HS-27A (cell line): Measurements from ENCODE around the gene NLRP6.
"Not testable (repeated sequence)": the region's sequence is repeated elsewhere in the genome, so short reads cannot be mapped to it uniquely, and the experiment has no call there.

Experiments used
- DNase-seq: peaks from one replicate; pipeline ENCODE4 v3.0.0-alpha.2; 2012; ENCODE audit warnings: low read depth, missing footprints

NLRP6 gene

DNA sequence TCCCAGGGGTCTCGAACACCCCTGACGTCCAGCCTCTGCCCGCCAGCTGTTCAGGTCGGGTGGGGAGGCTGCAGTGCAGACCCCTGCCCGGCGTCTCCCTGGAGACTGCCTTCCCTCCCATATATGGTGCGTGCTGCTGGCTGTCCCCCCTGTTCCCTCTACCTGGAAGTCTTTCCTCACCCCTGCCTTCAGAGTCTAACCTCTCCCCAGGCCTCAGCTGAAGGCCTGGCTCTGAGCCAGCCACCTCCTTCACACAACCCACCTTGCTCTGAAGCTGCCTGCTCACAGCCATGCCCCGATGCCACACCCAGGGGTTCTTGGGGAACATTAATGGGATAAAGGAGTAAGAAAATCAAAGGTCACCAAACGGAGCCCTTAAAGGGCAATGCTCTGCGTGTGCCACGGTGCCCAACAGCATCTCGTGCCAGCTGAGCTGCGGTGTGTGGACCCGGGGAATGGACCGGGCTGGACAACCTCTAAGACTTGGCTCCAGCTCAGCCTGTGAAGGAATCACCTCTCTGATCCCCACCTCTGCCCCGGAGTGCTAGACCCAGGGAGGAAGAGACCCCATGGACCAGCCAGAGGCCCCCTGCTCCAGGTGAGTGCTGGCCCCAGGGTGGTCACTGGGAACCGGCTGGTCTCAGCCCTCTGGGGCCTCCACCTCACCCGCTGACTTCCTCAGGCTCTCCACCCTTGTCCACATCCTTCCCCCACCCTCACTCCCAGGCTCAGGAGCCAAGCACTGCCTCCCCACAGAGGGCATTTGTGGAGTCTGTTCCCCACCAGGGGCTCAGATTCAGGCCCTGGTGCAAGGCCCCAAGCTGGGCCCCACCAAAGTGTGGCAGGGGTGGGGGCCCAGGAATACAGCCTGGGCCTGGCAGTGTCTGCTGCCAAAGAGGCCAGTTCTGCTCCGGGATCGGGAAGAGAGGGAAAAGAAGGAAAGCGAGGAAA is at the start of gene NLRP6:
Gene NLRP6 (plus strand): TSS at position 407 of the 951 bp plus-strand sequence. CDS start 163 bp downstream, at position 570.
- DNase-seq: no peak

DNA sequence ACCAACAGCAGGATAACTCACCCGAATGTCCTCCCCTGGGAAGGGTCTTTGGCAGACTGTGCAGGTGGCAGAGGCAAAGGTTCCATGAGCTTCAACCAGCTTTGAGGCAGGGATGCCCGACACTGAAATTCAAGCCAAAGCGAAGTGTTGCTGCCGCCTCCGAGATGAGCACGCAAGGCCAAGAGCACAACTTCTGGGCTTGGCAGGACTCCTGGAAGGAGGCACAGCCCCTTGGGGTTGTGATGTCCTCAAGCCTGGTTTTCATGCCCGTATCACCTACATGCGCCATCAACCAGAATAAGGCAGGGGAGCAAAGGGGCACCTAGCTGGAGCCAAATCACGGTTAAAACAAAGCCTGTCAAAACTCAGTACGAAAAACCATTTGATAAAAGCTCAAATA is 47.8 kb upstream of the NLRP6 start:
- no peak for DNase-seq

GRCh38 chr11:232783-233565 is 45.2 kb upstream of the NLRP6 start:
- DNase-seq: no peak

- DNase-seq: no peak
Observed at GRCh38 chr11:235180-235579, 43.0 kb upstream of the NLRP6 start.

DNA sequence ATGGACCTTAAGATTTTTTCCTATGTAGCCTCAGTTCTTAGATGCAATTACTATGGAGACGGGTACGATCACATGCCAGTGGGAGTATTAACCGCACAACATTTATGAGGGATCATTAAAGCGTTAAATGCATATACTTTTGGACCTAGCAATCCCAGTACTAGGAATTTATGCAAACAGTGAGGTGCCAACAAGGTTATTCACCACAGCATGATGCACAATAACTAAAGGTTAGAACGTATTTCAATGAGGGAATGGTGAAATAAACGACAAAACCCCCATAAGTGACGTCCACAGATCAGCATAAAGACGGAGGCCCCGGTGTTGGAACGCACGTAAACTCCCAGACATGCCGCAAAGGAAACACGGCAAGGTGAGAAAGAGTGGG is 42.6 kb upstream of the NLRP6 start:
- no peak for DNase-seq

DNA sequence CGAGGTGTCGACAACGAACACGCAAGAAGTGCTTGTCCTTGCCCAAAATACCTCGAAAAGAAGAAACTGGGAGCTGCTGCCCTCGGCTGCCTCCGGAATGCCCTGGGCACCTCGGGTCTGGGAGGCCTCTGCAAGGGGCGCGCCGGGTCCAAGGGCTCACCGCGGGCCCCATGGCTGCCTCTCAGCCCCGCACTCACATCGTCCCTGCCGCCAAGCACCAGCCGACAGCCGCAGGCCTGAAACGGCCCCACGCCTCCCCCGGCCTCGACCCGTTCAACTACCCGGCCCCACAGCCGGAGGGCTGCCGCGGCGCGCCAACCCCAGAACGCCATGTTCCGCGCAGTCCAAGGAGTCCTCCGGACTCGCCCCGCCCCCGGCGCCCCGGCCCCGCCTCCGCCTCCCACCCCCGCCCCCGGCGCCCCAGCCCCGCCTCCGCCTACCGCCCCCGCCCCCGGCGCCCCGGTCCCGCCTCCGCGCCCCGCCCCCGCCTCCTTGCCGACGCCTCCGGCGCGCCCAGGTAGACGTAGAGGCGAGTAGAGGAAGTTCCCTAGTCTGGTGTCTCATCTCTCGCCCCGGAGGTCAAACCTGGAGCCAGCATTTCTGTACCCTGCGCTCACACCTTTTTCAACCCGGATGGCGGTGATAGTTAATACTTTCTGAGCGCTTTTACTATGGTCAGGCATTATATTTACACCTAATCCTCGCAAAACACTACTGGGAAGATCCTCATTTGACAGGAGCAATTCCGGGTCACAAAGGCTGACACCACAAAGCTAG is 42.0 kb upstream of the NLRP6 start, which contains the start of gene SIRT3:
Gene SIRT3 (minus strand): TSS at position 346 of the 777 bp plus-strand sequence. CDS start 14 bp downstream, at position 332.
- DNase-seq: peak; percentile 50

DNA sequence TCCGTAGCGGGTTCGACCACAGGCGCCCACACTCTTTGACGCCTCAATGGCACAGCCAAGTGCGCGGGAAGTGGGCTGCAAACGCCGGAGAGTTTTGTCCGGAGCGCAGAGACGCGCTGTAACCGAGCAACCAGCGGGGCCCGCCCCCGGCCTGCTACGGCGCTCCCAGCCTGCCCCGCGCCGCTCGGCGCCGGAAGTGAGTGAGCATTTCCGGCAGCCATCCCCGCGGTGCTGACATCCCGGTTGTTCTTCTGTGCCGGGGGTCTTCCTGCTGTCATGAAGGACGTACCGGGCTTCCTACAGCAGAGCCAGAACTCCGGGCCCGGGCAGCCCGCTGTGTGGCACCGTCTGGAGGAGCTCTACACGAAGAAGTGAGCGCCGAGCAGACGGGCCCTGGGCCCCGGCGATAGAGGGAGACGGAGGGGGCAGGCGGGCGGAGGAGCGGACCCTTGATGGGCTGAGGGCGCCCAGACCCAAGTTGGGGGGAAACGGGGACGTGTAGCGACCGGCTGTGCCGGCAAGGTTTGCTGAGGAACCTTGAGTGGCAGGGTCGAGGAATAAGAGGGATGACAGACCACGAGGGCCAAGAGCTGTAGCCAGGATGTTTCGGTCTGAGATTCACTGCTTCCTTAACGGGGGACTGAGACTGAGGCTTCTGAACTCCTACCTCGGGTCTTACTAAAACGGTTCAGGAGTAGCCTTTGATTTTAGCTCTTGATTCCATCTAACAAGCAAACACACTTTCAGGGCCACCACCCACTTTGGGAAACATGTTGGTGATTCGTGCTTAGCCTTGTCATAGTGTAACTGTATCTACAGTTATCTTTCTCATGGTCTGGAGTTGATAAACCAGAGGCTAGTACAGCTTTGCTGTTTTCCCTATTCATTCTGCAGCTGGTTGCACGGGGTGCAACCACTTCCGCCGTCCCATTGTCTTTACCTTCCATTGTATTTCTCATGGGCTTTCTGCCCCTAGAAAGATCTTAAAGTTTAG is 41.1 kb upstream of the NLRP6 start, which contains the start of gene PSMD13:
Gene PSMD13 (plus strand): TSS at position 203 of the 994 bp plus-strand sequence. CDS start 74 bp downstream, at position 277.
- DNase-seq: no peak

GRCh38 chr11:238346-238745 is 39.9 kb upstream of the NLRP6 start:
- DNase-seq: not testable (repeated sequence)

- no peak for DNase-seq
Observed at GRCh38 chr11:240315-240714, 37.9 kb upstream of the NLRP6 start.

DNA sequence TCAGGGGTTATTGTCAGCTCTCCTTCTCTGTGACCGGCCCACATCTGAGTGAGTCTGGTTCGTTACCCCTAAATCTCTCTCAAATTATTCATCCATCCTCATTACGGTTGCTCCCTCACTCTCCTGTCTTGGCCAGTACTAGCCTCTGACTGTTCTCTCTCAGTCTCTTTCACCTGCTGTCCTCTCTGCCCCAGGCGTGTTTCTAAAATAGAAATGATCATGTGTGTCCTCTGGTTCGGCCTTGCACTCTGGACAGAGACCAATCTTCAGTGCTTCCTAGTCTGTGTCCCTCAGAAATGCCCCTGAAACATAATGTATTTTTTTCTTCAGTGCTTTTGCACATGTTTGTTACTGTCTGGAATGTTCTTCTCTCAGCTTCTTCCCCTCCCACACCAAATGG is 36.6 kb upstream of the NLRP6 start:
- no peak for DNase-seq

DNA sequence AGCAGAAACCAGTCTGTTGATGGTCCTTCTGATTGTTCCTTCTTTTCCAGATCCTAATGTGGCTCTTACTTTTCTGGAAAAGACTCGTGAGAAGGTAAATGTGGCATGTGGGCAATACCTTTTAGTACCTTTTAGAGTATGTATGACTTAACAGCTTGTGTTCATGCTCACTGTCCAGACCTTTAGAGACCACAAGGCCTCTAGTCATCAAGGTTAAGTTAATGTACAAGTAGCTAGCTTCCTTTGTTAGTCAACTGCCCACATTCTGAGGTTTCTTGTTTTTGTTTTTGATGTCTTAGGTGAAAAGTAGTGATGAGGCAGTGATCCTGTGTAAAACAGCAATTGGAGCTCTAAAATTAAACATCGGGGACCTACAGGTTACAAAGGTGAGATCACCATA is 33.8 kb upstream of the NLRP6 start:
- DNase-seq: no peak

- no peak for DNase-seq
Observed at GRCh38 chr11:249062-249461, 29.1 kb upstream of the NLRP6 start.

DNA sequence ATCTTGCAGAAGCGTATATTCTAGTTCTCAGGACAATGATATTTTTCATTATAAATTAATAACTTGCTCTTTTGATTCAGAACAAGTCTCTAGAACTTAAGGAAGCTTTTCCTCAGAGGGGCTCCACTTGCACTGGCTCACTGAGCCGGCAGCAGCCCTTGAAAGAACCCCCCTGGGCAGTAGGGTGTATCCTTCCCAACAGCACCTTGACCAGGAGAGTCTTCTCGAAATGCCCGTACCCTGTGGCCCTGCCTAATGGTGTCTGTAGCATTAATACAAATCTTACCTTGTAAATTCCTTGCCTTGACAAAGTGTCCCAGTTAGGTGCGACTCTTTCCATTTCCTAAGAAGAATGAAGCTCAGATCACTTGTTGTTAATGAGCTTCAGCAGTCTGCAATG is 27.9 kb upstream of the NLRP6 start:
- DNase-seq: no peak

- DNase-seq: no peak
Observed at GRCh38 chr11:250740-251299, 27.4 kb upstream of the NLRP6 start.

GRCh38 chr11:251550-251949 is 26.7 kb upstream of the NLRP6 start:
- no peak for DNase-seq

DNA sequence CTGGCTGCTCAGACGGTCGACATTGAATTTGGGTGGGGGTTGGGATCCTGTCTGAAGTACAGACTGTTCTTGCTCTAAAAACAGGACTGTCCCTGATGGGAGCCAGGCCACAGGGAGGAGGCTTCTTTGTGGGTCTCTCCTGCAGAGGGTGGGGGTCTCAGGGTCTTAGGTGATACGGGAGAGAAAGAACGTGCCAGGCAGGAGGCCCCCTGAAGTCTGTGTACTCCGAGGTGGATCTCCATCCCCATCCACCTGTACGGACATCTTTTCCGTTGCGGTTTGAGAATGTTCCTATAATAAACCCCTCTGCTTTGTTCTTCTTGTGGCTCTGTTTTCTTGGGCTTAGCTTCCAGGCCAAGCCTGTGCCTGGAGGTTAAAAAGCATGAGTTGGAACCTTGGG is 25.5 kb upstream of the NLRP6 start:
- no peak for DNase-seq

- DNase-seq: no peak
Observed at GRCh38 chr11:253160-253885, 24.9 kb upstream of the NLRP6 start.

- no peak for DNase-seq
Observed at GRCh38 chr11:253886-254270, 24.3 kb upstream of the NLRP6 start.

DNA sequence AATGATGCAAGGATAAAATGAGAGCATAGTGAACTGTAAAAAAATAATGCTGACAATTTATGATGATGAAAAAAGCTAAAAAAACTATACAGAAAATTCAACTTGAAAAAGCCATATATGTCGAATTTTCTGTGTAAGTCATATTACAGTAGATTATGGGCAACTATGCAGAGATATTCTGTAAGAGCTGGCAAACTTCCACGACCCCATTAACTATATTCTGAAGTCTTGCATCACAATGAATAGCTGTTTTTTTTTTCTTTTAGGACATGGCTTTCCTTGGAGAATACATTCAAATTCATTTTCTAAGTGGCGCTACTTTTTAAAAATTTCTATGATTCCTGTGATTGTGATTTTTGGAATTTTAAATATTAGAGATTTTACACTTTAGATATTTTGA is 23.0 kb upstream of the NLRP6 start:
- DNase-seq: no peak

DNA sequence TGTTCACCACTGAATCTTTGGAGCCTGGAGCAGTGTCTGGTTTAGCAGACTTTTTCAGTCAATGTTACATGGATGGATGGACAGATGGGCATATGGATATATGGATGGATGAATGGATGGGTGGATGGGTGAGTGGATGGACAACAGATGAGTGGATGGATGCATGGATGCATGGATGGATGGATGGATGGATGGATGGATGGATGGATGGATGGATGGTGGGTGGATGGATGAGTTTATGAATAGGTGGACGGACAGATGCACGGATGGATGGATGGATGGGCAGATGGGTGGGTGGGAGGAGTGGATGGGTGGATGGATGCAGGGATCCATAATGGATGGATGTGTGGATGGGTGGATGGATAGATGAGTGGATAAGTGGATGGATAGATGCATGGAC is 22.4 kb upstream of the NLRP6 start:
- DNase-seq: no peak
